H1 (cell line): ENCODE measurements around the gene ALG6. TPM values are rescaled to one million over a fixed set of nuclear protein-coding genes. Genes with fewer than 3 reads are reported as not detected.

ENCODE experiments used
- HDAC2 ChIP-seq, 2 experiments: fragments of 300-600 bp in 1 of 2; sonication (generic) in 1 of 2; IDR thresholded peaks; 2 replicates each; pipeline ENCODE4 v1.6.1; 2011 to 2012; ENCODE audit warnings: low read depth in 2 of 2, low read length in 2 of 2, mild to moderate bottlenecking in 2 of 2, moderate library complexity in 2 of 2, borderline replicate concordance in 1 of 2, inconsistent platforms in 1 of 2
- JUND ChIP-seq: IDR thresholded peaks from 2 replicates; pipeline ENCODE4 v1.6.1; 2011; ENCODE audit warnings: mild to moderate bottlenecking, improper control_type of control experiment, low read length
- NANOG ChIP-seq: IDR thresholded peaks from 2 replicates; pipeline ENCODE4 v1.6.1; 2011; ENCODE audit warnings: low read length, low read depth, mild to moderate bottlenecking, inconsistent platforms; ENCODE audit not compliant: insufficient read depth, poor library complexity, severe bottlenecking
- NRF1 ChIP-seq: IDR thresholded peaks from 2 replicates; pipeline ENCODE4 v1.6.1; 2011; ENCODE audit warnings: mild to moderate bottlenecking, low read depth, low read length, improper control_type of control experiment
- SP4 ChIP-seq: IDR thresholded peaks from 2 replicates; pipeline ENCODE4 v1.6.1; 2012; ENCODE audit warnings: low read length, inconsistent platforms
- TBP ChIP-seq: IDR thresholded peaks from 2 replicates; pipeline ENCODE4 v1.6.1; 2011; ENCODE audit warnings: low read depth, low read length, improper control_type of control experiment
- TCF12 ChIP-seq: IDR thresholded peaks from 2 replicates; pipeline ENCODE4 v1.6.1; 2011; ENCODE audit warnings: low read depth, mild to moderate bottlenecking, low read length
- ZNF274 ChIP-seq: IDR thresholded peaks from 2 replicates; pipeline ENCODE4 v1.7.0; 2012; ENCODE audit warnings: low read length, borderline replicate concordance; ENCODE audit errors: extremely low read depth
- polyA plus RNA-seq, 7 experiments: library from polyadenylated mRNA; depleted of rRNA in 3 of 7; stranded (reverse) in 5 of 7; unstranded in 2 of 7; fragments of >200 nt in 5 of 7; fragments of 200-250 nt in 2 of 7; gene quantifications; 1 replicate in 5 of 7; 2 replicates in 1 of 7; 4 replicates in 1 of 7; pipeline versions ENCODE4 v1.2.1 to v1.2.3, GENCODE V29; 2011 to 2013; ENCODE audit warnings: missing spikeins in 2 of 7, mixed read lengths in 2 of 7
- total RNA-seq: library from RNA; stranded (reverse); fragmentation: NEBNext Ultra II Directional; extraction: Animal tissue kit (Norgen Biotek cat#: 25700); gene quantifications from 2 replicates; pipeline ENCODE4 v1.2.1, GENCODE V29; 2021
- TF ChIP-seq, protein P1 (sequence below): fragments of 300-600 bp; sonication (generic); IDR thresholded peaks from 2 replicates; pipeline ENCODE4 v1.7.1; 2012; ENCODE audit warnings: low read length, moderate library complexity, mild to moderate bottlenecking, inconsistent platforms; ENCODE audit not compliant: insufficient replicate concordance

Gene ALG6
- total and polyA plus RNA-seq, 2 of the 8 experiments (the other 6 are each of a cell fraction or from before 2014, with no cell fraction given) = 17.8 to 26.8 TPM

- peak in 1 of 2 experiments; percentile 38; a peak in 2 of 4 replicates for TF ChIP-seq HDAC2 (IDR thresholded peaks at IDR 0.05; ENCODE audit: borderline replicate concordance in 1 of 2, low read depth in 2 of 2, low read length in 2 of 2)
- TF ChIP-seq, protein P1, sequence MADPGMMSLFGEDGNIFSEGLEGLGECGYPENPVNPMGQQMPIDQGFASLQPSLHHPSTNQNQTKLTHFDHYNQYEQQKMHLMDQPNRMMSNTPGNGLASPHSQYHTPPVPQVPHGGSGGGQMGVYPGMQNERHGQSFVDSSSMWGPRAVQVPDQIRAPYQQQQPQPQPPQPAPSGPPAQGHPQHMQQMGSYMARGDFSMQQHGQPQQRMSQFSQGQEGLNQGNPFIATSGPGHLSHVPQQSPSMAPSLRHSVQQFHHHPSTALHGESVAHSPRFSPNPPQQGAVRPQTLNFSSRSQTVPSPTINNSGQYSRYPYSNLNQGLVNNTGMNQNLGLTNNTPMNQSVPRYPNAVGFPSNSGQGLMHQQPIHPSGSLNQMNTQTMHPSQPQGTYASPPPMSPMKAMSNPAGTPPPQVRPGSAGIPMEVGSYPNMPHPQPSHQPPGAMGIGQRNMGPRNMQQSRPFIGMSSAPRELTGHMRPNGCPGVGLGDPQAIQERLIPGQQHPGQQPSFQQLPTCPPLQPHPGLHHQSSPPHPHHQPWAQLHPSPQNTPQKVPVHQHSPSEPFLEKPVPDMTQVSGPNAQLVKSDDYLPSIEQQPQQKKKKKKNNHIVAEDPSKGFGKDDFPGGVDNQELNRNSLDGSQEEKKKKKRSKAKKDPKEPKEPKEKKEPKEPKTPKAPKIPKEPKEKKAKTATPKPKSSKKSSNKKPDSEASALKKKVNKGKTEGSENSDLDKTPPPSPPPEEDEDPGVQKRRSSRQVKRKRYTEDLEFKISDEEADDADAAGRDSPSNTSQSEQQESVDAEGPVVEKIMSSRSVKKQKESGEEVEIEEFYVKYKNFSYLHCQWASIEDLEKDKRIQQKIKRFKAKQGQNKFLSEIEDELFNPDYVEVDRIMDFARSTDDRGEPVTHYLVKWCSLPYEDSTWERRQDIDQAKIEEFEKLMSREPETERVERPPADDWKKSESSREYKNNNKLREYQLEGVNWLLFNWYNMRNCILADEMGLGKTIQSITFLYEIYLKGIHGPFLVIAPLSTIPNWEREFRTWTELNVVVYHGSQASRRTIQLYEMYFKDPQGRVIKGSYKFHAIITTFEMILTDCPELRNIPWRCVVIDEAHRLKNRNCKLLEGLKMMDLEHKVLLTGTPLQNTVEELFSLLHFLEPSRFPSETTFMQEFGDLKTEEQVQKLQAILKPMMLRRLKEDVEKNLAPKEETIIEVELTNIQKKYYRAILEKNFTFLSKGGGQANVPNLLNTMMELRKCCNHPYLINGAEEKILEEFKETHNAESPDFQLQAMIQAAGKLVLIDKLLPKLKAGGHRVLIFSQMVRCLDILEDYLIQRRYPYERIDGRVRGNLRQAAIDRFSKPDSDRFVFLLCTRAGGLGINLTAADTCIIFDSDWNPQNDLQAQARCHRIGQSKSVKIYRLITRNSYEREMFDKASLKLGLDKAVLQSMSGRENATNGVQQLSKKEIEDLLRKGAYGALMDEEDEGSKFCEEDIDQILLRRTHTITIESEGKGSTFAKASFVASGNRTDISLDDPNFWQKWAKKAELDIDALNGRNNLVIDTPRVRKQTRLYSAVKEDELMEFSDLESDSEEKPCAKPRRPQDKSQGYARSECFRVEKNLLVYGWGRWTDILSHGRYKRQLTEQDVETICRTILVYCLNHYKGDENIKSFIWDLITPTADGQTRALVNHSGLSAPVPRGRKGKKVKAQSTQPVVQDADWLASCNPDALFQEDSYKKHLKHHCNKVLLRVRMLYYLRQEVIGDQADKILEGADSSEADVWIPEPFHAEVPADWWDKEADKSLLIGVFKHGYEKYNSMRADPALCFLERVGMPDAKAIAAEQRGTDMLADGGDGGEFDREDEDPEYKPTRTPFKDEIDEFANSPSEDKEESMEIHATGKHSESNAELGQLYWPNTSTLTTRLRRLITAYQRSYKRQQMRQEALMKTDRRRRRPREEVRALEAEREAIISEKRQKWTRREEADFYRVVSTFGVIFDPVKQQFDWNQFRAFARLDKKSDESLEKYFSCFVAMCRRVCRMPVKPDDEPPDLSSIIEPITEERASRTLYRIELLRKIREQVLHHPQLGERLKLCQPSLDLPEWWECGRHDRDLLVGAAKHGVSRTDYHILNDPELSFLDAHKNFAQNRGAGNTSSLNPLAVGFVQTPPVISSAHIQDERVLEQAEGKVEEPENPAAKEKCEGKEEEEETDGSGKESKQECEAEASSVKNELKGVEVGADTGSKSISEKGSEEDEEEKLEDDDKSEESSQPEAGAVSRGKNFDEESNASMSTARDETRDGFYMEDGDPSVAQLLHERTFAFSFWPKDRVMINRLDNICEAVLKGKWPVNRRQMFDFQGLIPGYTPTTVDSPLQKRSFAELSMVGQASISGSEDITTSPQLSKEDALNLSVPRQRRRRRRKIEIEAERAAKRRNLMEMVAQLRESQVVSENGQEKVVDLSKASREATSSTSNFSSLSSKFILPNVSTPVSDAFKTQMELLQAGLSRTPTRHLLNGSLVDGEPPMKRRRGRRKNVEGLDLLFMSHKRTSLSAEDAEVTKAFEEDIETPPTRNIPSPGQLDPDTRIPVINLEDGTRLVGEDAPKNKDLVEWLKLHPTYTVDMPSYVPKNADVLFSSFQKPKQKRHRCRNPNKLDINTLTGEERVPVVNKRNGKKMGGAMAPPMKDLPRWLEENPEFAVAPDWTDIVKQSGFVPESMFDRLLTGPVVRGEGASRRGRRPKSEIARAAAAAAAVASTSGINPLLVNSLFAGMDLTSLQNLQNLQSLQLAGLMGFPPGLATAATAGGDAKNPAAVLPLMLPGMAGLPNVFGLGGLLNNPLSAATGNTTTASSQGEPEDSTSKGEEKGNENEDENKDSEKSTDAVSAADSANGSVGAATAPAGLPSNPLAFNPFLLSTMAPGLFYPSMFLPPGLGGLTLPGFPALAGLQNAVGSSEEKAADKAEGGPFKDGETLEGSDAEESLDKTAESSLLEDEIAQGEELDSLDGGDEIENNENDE = no peak
- no peak for TF ChIP-seq JUND
- TF ChIP-seq NANOG = no peak
- peak; percentile 28; the same call in 1 of the 2 replicates for TF ChIP-seq SP4
- TF ChIP-seq ZNF274 = no peak
- no peak for TF ChIP-seq NRF1
- TF ChIP-seq TBP = peak; percentile 18; the same call in 1 of the 2 replicates
- no peak for TF ChIP-seq TCF12
Observed at GRCh38 chr1:63367215-63368103, at the start of gene ALG6 (continued).
